ENCODE results near the gene MEGF10. TPM values are rescaled to one million over a fixed set of nuclear protein-coding genes. Genes with fewer than 3 reads are reported as not detected.

Gene MEGF10
- polyA plus RNA-seq, 1 donor from 2014 or later: 0.05 TPM

DNA sequence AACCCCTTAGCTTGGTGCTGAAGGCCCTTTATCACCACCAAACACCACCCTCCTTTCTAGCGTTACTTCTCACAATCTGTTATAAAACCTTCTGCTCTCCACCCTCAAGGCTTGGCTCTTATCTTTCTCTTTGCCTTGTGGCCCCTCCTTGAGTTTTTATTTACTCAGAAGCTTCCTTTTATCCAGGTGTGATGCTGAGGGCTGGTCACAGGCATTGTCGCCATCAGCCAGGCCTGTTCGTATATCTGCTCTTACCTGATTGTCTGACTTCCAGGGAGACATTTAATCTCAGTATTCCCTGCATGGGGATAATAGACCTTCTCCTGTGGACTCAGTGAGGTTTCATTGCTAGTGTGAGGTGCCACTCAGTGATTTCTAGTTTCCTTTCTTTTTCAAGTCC is 34.2 kb downstream of the MEGF10 start:
- no peak overlapping the region for H3K4me2 ChIP-seq (ENCODE audit: low read length)
- H3K27me3 ChIP-seq (ENCODE audit: insufficient read depth, low read depth, low read length): no peaks in the 10 kb centered on the region
- H3K9ac ChIP-seq (ENCODE audit: low read length): no peak overlapping the region
- H2AFZ ChIP-seq (ENCODE audit: low read depth, low read length): no peak overlapping the region
- H3F3A ChIP-seq (ENCODE audit: insufficient read depth, low read length, poor library complexity, severe bottlenecking): no peaks in the 10 kb centered on the region
- H3K79me2 ChIP-seq (replicated peaks; ENCODE audit: insufficient read depth, low read length): no peaks in the 10 kb centered on the region
- no peak overlapping the region for H3K4me3 ChIP-seq (ENCODE audit: low read length)
- no peaks in the 10 kb centered on the region for H4K20me1 ChIP-seq (ENCODE audit: insufficient read depth)
- no peaks in the 10 kb centered on the region for H3K9me3 ChIP-seq (ENCODE audit: low read length)
- TF ChIP-seq EP300 (conservative IDR thresholded peaks at IDR 0.05; ENCODE audit: poor library complexity, severe bottlenecking) (no peak), EZH2 (IDR thresholded peaks at IDR 0.05; ENCODE audit: borderline replicate concordance, insufficient read depth, low read length, poor library complexity, severe bottlenecking) (no peak), TAF1 (IDR thresholded peaks at IDR 0.05; ENCODE audit: low read depth) (no peak), RAD21 (conservative IDR thresholded peaks at IDR 0.05) (no peak), POLR2AphosphoS5 (IDR thresholded peaks at IDR 0.05) (no peak), SMC3 (conservative IDR thresholded peaks at IDR 0.05; ENCODE audit: poor library complexity) (no peak), MXI1 (conservative IDR thresholded peaks at IDR 0.05; ENCODE audit: poor library complexity, severe bottlenecking) (no peak)
- TF ChIP-seq, protein P1, sequence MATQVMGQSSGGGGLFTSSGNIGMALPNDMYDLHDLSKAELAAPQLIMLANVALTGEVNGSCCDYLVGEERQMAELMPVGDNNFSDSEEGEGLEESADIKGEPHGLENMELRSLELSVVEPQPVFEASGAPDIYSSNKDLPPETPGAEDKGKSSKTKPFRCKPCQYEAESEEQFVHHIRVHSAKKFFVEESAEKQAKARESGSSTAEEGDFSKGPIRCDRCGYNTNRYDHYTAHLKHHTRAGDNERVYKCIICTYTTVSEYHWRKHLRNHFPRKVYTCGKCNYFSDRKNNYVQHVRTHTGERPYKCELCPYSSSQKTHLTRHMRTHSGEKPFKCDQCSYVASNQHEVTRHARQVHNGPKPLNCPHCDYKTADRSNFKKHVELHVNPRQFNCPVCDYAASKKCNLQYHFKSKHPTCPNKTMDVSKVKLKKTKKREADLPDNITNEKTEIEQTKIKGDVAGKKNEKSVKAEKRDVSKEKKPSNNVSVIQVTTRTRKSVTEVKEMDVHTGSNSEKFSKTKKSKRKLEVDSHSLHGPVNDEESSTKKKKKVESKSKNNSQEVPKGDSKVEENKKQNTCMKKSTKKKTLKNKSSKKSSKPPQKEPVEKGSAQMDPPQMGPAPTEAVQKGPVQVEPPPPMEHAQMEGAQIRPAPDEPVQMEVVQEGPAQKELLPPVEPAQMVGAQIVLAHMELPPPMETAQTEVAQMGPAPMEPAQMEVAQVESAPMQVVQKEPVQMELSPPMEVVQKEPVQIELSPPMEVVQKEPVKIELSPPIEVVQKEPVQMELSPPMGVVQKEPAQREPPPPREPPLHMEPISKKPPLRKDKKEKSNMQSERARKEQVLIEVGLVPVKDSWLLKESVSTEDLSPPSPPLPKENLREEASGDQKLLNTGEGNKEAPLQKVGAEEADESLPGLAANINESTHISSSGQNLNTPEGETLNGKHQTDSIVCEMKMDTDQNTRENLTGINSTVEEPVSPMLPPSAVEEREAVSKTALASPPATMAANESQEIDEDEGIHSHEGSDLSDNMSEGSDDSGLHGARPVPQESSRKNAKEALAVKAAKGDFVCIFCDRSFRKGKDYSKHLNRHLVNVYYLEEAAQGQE (IDR thresholded peaks at IDR 0.05; ENCODE audit: borderline replicate concordance): no peak
- TF ChIP-seq, protein P2, sequence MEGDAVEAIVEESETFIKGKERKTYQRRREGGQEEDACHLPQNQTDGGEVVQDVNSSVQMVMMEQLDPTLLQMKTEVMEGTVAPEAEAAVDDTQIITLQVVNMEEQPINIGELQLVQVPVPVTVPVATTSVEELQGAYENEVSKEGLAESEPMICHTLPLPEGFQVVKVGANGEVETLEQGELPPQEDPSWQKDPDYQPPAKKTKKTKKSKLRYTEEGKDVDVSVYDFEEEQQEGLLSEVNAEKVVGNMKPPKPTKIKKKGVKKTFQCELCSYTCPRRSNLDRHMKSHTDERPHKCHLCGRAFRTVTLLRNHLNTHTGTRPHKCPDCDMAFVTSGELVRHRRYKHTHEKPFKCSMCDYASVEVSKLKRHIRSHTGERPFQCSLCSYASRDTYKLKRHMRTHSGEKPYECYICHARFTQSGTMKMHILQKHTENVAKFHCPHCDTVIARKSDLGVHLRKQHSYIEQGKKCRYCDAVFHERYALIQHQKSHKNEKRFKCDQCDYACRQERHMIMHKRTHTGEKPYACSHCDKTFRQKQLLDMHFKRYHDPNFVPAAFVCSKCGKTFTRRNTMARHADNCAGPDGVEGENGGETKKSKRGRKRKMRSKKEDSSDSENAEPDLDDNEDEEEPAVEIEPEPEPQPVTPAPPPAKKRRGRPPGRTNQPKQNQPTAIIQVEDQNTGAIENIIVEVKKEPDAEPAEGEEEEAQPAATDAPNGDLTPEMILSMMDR (IDR thresholded peaks at IDR 0.05; ENCODE audit: poor library complexity, severe bottlenecking): no peak
- no peaks in the 10 kb centered on the region for H3K36me3 ChIP-seq (ENCODE audit: insufficient read depth, low read length)
- no peak overlapping the region for H3K27ac ChIP-seq (ENCODE audit: low read length)
- H3K9me2 ChIP-seq (ENCODE audit: insufficient read depth, low read length): no peaks in the 10 kb centered on the region

DNA sequence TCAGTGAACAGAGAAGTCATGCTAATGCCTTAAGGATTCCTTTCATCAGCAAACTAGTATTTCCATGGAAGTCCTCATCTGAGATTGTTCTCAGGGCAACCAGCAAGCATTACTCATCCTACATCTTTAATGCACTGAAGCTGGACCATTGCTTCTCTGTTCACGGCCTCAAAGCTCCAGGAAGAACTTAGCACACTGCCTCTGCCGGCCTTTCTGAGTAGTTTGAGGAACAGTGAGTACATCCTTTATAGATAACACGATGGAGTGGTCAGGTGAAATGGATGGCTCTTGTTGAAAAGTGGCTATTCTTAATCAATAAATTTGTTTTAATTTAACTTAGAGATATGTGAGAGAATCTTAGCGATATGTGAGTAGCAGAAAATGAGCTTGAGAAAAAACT is 35.8 kb downstream of the MEGF10 start:
- H3K9me2 ChIP-seq (ENCODE audit: insufficient read depth, low read length): no peaks in the 10 kb centered on the region
- H3F3A ChIP-seq (ENCODE audit: insufficient read depth, low read length, poor library complexity, severe bottlenecking): no peaks in the 10 kb centered on the region
- no peaks in the 10 kb centered on the region for H3K9me3 ChIP-seq (ENCODE audit: low read length)
- H3K27me3 ChIP-seq (ENCODE audit: insufficient read depth, low read depth, low read length): no peaks in the 10 kb centered on the region
- TF ChIP-seq POLR2AphosphoS5 (IDR thresholded peaks at IDR 0.05): no peak
- TF ChIP-seq, protein P2 (IDR thresholded peaks at IDR 0.05; ENCODE audit: poor library complexity, severe bottlenecking): no peak
- no peak for TF ChIP-seq RAD21 (conservative IDR thresholded peaks at IDR 0.05)
- no peak for TF ChIP-seq TAF1 (IDR thresholded peaks at IDR 0.05; ENCODE audit: low read depth)
- TF ChIP-seq, protein P1 (IDR thresholded peaks at IDR 0.05; ENCODE audit: borderline replicate concordance): no peak
- no peak for TF ChIP-seq EP300 (conservative IDR thresholded peaks at IDR 0.05; ENCODE audit: poor library complexity, severe bottlenecking)
- no peak for TF ChIP-seq EZH2 (IDR thresholded peaks at IDR 0.05; ENCODE audit: borderline replicate concordance, insufficient read depth, low read length, poor library complexity, severe bottlenecking)
- TF ChIP-seq SMC3 (conservative IDR thresholded peaks at IDR 0.05; ENCODE audit: poor library complexity): no peak
- TF ChIP-seq MXI1 (conservative IDR thresholded peaks at IDR 0.05; ENCODE audit: poor library complexity, severe bottlenecking): no peak
- no peak overlapping the region for H3K9ac ChIP-seq (ENCODE audit: low read length)
- no peak overlapping the region for H3K27ac ChIP-seq (ENCODE audit: low read length)
- H3K36me3 ChIP-seq (ENCODE audit: insufficient read depth, low read length): no peaks in the 10 kb centered on the region
- H3K79me2 ChIP-seq (replicated peaks; ENCODE audit: insufficient read depth, low read length): no peaks in the 10 kb centered on the region
- no peak overlapping the region for H2AFZ ChIP-seq (ENCODE audit: low read depth, low read length)
- no peak overlapping the region for H3K4me2 ChIP-seq (ENCODE audit: low read length)
- H4K20me1 ChIP-seq (ENCODE audit: insufficient read depth): no peaks in the 10 kb centered on the region
- H3K4me3 ChIP-seq (ENCODE audit: low read length): no peak overlapping the region

Data from neural cell (in vitro differentiated cells).